ENCODE measurements around the gene GATB. TPM values are rescaled to one million over a fixed set of nuclear protein-coding genes. Genes with fewer than 3 reads are reported as not detected.

GATB gene
- total and polyA plus RNA-seq, 2 donors (not counting 1 experiment from before 2014, with no cell fraction given): 11.6 to 19.2 TPM

- H3K9me3 ChIP-seq (ENCODE audit: control extremely low read depth in 1 of 3, control insufficient read depth in 2 of 3, insufficient read depth in 1 of 3, low read length in 2 of 3): peaks cover 0 to 1% (median 0%) of the 10 kb centered on the region in 3 donors
- ATAC-seq (ENCODE audit: low read depth): no peak
- TF ChIP-seq, protein P1, sequence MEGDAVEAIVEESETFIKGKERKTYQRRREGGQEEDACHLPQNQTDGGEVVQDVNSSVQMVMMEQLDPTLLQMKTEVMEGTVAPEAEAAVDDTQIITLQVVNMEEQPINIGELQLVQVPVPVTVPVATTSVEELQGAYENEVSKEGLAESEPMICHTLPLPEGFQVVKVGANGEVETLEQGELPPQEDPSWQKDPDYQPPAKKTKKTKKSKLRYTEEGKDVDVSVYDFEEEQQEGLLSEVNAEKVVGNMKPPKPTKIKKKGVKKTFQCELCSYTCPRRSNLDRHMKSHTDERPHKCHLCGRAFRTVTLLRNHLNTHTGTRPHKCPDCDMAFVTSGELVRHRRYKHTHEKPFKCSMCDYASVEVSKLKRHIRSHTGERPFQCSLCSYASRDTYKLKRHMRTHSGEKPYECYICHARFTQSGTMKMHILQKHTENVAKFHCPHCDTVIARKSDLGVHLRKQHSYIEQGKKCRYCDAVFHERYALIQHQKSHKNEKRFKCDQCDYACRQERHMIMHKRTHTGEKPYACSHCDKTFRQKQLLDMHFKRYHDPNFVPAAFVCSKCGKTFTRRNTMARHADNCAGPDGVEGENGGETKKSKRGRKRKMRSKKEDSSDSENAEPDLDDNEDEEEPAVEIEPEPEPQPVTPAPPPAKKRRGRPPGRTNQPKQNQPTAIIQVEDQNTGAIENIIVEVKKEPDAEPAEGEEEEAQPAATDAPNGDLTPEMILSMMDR (IDR thresholded peaks at IDR 0.05): no peak
- TF ChIP-seq EZH2 (IDR thresholded peaks at IDR 0.05; ENCODE audit: borderline replicate concordance, insufficient read depth, low read depth, low read length, poor library complexity, severe bottlenecking): no peak
- no peak overlapping the region for H2AFZ ChIP-seq (ENCODE audit: insufficient read depth, low read depth, low read length, poor library complexity, severe bottlenecking)
- no peaks in the 10 kb centered on the region for H3K79me2 ChIP-seq (ENCODE audit: control insufficient read depth, insufficient read depth, low read length)
- no peak overlapping the region for H3K9ac ChIP-seq (ENCODE audit: low read length)
- Mint-ChIP-seq H3K27ac (no peak overlapping the region), H3K4me1 (no peaks in the 10 kb centered on the region), H3K27me3 (peaks cover 53% of the 10 kb centered on the region), H3K9me3 (ENCODE audit: insufficient read depth) (peaks cover 10% of the 10 kb centered on the region), H3K4me3 (no peak overlapping the region)
- ChIA-PET POLR2A (no interaction called here), CTCF (no interaction called here)
- intact Hi-C loops (cut with micrococcal nuclease): no loop called here
- H3K4me1 ChIP-seq (ENCODE audit: control insufficient read depth in 2 of 2, insufficient read depth in 2 of 2, low read length in 2 of 2): no peaks in the 10 kb centered on the region
- 66% methylated on average over 4 of the region's 5 CpGs for WGBS (ENCODE audit: insufficient coverage)
- H3K36me3 ChIP-seq (replicated peaks in 1 of 2; ENCODE audit: control extremely low read depth in 1 of 2, control insufficient read depth in 1 of 2, extremely low read depth in 1 of 2, insufficient read depth in 2 of 2, low read length in 1 of 2): no peaks in the 10 kb centered on the region
- no peak overlapping the region for H3K4me2 ChIP-seq (replicated peaks; ENCODE audit: low read depth, low read length, poor library complexity, severe bottlenecking)
- H3K27ac ChIP-seq (ENCODE audit: low read length in 2 of 2): no peak overlapping the region
- H4K20me1 ChIP-seq (ENCODE audit: control insufficient read depth, insufficient read depth, low read length, poor library complexity, severe bottlenecking): no peaks in the 10 kb centered on the region
- H3K4me3 ChIP-seq (ENCODE audit: control extremely low read depth in 1 of 5, extremely low read depth in 1 of 5, insufficient read depth in 1 of 5, low read depth in 2 of 5, low read length in 4 of 5): no peak overlapping the region
- H3K27me3 ChIP-seq (replicated peaks in 1 of 4; ENCODE audit: control extremely low read depth in 1 of 4, control insufficient read depth in 3 of 4, insufficient read depth in 4 of 4, low read length in 3 of 4): peaks cover 0 to 13% (median 2%) of the 10 kb centered on the region in 4 experiments
- DNase-seq: no peak
These were observed 10.9 kb upstream of the GATB start for GRCh38 chr4:151771664-151772063.

GRCh38 chr4:151770154-151770553, 9.3 kb upstream of the GATB start:
- DNase-seq: no peak
- Mint-ChIP-seq H3K9me3 (ENCODE audit: insufficient read depth) (peaks cover 8% of the 10 kb centered on the region), H3K4me3 (no peak overlapping the region), H3K27ac (no peak overlapping the region), H3K4me1 (no peaks in the 10 kb centered on the region), H3K27me3 (peaks cover 56% of the 10 kb centered on the region)
- no peaks in the 10 kb centered on the region for H3K4me1 ChIP-seq (ENCODE audit: control insufficient read depth in 2 of 2, insufficient read depth in 2 of 2, low read length in 2 of 2)
- ChIA-PET POLR2A (no interaction called here), CTCF (interaction anchor here (1.0 kb wide), 1 partner anchor 29 kb away, joined by 3 read pairs; no protein-coding TSS in a partner anchor)
- intact Hi-C loops (cut with micrococcal nuclease): no loop called here
- WGBS (ENCODE audit: insufficient coverage): no CpG with 5 or more reads among the region's 1 CpG
- H3K27me3 ChIP-seq (replicated peaks in 1 of 4; ENCODE audit: control extremely low read depth in 1 of 4, control insufficient read depth in 3 of 4, insufficient read depth in 4 of 4, low read length in 3 of 4): peaks cover 0 to 8% (median 4%) of the 10 kb centered on the region in 4 experiments
- no peak overlapping the region for H3K27ac ChIP-seq (ENCODE audit: low read length in 2 of 2)
- no peak overlapping the region for H3K4me2 ChIP-seq (replicated peaks; ENCODE audit: low read depth, low read length, poor library complexity, severe bottlenecking)
- ATAC-seq (ENCODE audit: low read depth): no peak
- no peak overlapping the region for H2AFZ ChIP-seq (ENCODE audit: insufficient read depth, low read depth, low read length, poor library complexity, severe bottlenecking)
- H3K36me3 ChIP-seq (replicated peaks in 1 of 2; ENCODE audit: control extremely low read depth in 1 of 2, control insufficient read depth in 1 of 2, extremely low read depth in 1 of 2, insufficient read depth in 2 of 2, low read length in 1 of 2): no peaks in the 10 kb centered on the region
- no peaks in the 10 kb centered on the region for H3K79me2 ChIP-seq (ENCODE audit: control insufficient read depth, insufficient read depth, low read length)
- H4K20me1 ChIP-seq (ENCODE audit: control insufficient read depth, insufficient read depth, low read length, poor library complexity, severe bottlenecking): no peaks in the 10 kb centered on the region
- H3K9me3 ChIP-seq (ENCODE audit: control extremely low read depth in 1 of 3, control insufficient read depth in 2 of 3, insufficient read depth in 1 of 3, low read length in 2 of 3): peaks cover 0 to 1% (median 0%) of the 10 kb centered on the region in 3 donors
- no peak overlapping the region for H3K9ac ChIP-seq (ENCODE audit: low read length)
- H3K4me3 ChIP-seq (ENCODE audit: control extremely low read depth in 1 of 5, extremely low read depth in 1 of 5, insufficient read depth in 1 of 5, low read depth in 2 of 5, low read length in 4 of 5): no peak overlapping the region
- no peak for TF ChIP-seq EZH2 (IDR thresholded peaks at IDR 0.05; ENCODE audit: borderline replicate concordance, insufficient read depth, low read depth, low read length, poor library complexity, severe bottlenecking)
- TF ChIP-seq, protein P1 (IDR thresholded peaks at IDR 0.05): no peak
